HG03442 (cell line): ENCODE measurements around the gene KIF26A.

Source experiments
- ATAC-seq: cut with Tn5 transposase; IDR thresholded peaks from one replicate; pipeline ENCODE4 v1.9.1; 2021; ENCODE audit warnings: mild to moderate bottlenecking, moderate library complexity; ENCODE audit not compliant: unreplicated experiment

The KIF26A gene

GRCh38 chr14:104130974-104131651 lies 7.3 kb upstream of the KIF26A start:
- no peak for ATAC-seq

- ATAC-seq: no peak
Measured at GRCh38 chr14:104131968-104132732, 6.2 kb upstream of the KIF26A start.

GRCh38 chr14:104132981-104133380 lies 5.4 kb upstream of the KIF26A start:
- ATAC-seq: no peak

- ATAC-seq: no peak
Measured at GRCh38 chr14:104133496-104133895, 4.9 kb upstream of the KIF26A start.

DNA sequence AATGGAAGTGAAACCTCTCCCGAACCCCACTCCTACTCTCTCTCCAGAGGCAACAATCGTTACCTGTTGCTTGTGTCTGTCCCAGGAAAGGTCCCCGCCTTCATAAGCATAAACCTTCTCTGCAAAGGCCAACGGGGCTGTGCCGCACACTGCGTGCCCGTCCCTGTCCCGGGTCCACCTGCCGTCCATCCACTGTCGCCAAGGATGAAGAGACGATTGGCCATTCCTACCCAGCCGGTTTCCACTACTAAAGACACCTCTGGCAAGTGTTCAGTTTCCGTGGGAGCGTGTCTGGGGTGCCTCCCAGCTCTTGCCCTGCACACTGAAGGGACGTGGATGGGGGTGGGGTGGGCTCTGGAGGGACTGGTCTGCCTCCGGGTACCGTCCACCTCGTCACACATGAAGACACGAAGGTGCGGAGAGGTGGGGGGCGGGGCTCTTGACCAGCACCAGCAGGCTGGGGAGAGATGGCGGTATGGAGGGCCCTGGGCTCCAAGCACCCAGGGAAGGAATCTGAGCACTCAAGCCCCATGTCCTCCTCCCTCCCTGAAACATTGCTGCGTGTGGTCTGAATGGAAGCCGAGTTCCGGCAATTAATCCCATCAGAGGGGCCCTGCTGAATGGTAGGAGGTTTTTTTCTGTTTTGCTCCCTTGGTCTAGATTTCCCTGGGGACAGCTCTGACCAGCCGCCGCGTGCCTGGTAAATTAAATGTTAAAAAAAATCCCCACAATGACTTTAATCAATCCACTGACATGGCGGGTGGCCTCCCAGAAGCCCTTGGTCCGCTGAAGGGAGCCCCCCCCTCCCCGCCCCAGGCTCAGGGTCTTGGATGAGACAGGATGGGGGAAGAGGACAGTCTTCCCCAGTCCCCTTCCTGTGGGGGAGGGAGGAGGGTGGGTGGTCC lies 4.1 kb upstream of the KIF26A start:
- ATAC-seq: no peak

DNA sequence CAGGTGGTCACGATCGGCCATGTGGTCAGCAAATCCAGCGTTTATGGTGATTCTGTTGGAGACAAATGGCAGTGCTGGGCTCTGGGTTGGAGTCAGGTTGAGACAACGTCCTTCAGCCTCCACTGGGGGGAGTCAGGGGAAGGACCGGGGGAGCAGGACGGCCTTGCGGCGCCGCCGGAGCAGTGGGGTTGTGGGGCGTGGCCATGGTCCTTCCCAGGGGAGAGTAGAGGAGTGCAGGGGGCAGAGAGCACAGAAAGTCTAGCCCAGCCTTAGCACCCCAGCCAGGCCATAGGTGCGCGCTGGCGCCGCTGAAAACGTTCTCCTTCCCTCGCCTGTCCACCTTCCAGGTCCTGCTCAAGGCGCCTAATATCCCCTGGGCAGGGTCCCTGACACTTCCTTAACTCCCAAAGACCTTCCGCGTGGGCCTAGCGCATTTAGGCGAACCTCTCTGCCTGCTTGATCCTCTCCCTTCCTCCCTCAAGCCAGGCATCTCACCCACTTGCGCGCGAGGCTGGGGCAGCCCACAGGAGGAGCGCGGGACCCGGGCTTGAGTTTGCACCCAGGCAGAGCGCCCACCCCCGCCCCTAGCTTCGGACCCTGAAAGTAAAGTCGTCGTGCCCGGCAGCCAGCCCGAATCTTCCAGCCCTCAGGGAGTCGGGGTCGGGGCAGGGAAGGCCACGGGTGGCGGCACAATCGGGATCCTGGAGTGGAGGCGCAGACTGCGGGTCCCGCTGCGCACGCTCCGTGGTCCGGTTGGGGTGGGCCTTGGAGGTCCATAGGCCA lies 3.1 kb upstream of the KIF26A start:
- no peak for ATAC-seq

DNA sequence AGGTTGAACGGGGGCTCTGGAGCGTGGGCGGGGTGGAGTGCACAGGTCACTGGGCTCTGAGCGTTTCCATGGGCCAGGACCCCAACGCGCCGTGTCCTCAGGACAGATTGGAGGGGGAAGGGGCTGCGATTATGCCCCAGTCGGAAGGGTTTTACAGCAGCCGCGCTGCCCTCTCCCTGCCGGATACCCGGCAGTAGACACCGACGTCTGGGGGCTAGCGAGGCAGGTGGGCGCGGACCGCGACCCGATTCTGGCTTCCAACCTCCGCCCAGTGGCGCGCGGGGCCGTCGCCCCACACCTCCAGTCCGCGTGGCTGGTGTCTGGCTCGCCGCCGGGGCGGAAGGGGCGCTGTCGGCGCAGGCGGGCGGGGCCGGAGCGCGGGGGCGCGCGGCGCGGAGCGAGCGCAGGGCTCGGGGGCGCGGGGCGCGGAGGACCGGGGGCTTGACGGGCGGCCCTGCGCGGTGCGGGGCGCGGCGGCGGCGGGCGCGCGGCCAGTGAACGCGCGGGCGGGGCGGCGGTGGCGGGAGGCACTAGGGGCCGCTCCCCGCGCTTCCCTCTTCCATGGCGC lies 2.4 kb upstream of the KIF26A start:
- ATAC-seq: no peak

- ATAC-seq: no peak
Measured at GRCh38 chr14:104136472-104137296, 1.7 kb upstream of the KIF26A start.

DNA sequence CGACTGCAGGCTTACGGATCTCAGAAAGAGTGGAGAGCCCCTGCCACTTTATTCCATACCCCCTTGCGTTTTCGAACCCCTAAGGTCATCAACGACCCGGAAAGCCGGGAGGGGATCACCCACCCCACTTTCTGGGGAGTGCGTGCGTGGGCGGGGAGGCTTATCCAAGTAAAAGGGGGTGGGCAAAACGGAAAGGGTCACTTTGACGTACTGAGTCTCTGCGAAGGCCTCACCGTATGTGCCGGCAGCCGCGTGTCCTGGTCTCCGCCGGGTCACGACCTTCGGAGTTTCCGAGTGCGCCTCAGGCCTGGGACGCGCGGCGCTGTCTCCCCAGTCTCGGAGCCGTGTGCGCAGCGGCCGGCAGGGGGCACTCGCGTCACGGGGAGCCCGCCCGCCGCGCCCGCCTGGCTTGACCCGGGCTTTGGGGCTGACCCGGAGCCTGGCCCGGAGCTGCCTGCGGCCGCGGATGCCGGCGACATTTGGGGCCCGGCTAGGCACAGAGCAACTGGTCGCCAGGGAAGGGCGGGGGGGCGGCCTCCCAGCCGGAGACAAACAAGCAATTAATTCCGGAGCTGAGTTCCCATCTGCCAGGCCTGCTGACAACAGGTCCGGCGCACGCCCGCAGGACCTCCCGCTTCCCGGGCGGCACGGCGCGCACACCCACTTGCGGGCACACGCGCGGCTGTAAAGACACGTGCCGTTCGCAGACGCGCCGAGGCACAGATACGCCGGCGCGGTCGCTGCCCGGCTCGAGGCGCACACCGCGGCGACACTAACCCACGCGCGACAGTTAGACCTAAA lies 890 bp upstream of the KIF26A start:
- no peak for ATAC-seq

GRCh38 chr14:104138718-104139459 lies 502 bp downstream of the KIF26A start:
- no peak for ATAC-seq

DNA sequence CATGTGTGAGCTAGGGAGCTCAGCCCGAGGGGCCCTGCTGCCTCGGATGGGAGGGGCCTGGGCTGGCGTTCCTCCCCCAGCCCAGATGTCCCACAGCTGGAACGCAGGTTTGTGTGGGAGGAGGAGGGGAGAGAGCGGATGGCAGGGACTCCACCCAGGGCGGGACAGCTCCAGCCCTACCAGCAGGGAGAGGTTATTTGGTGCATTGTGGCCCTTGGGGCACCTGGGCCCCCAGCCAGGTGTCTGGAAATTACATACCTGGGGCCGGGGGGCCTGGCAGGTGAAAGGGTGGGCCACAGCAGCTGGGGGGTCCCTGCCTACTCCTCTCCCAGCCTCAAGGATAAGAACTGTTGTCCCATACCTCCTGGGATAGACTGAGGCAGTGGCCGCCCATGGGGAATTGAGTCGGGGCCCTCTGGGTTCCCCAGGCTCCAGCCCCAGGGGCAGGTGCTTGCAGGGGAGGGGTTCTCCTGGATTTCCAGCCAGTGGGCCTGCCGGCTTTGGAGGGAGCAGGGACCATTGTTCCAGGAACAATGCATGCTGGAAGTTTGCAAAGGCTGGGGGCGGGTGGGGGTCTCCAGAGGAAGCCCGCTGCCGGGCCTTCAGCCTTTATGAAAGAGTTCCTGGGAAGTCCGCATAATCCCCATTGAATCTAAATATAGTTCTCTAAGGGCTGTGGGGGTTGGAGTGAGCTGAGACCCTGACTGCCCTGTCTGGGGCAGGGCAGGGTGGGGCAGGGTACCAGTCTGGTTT lies 1.2 kb downstream of the KIF26A start:
- no peak for ATAC-seq

DNA sequence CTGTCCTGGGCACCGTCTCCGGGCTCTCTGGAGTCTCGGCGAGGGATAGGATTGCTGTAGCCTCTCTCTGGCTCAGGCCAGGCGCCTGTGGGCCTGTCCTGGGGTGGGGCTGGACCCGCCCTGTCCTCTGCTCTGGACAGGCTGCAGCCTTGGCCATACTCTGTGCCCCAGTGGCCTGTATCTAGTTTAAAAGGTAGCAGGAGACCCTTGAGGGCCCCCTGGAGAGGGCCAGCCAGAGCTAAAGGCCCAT lies 1.8 kb downstream of the KIF26A start:
- no peak for ATAC-seq

DNA sequence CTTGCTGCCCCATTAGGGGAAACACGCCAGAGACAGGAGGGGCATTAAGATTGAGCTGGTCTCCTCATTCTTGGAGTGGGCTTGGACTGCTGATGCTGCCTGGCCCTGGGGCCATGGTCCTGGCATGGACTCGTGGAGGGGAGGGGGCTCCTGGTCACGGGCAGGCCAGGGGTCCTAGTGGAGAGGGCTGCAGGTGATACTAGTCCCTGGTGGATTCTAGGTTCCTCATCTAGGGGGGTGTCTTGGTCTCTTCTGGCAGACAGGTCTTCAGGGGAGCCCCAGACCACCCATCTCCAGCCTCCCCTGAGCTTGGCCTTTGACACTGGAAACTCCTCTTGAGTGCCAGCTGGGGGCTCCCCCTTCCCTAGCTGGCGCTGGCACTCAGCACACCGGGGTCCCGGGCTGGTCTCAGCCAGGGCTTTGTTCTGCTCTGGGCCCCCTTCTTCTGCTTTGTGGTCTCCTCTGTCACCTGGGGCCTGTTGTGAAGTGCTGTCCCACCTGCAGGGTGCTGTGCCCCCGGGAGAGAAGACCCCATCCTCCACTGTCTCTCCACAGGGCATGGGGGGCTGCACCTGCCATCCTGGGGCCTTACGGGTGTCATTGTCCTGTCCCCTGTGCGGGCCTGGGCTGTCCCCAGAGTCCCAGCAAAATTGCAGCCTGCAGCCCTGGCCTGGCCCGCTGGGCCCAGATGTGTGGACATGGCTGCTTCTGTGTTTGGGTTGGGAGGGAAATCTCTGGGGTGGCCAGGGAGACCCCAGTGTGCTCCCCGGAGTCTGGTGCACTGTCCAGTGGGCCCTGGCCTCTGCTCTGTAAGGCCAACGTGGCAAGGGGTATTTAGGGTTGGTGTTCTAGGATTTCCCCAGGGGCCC lies 2.3 kb downstream of the KIF26A start:
- ATAC-seq: no peak

DNA sequence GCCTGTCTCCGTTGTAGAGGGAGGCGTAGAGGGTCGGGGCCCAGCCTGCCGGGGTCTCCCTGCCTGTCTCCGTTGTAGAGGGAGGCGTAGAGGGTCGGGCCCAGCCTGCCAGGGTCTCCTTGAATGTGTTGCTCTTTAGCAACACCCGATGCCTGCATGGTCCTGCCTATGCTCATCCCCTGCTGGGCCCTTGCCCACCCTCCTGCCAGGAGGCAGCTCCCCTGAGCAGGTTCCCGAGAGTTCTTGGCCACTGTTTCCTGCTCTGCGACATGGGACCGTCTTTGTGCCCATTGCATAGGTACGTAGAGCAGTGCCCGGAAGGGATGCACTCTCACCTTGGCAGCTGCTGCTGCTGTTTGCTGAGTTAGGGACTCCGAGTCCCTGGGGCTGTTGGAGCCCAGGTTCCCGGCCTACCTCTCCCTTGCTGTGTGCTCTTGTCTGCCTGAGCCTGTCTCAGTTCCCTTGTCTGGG lies 3.3 kb downstream of the KIF26A start:
- no peak for ATAC-seq

DNA sequence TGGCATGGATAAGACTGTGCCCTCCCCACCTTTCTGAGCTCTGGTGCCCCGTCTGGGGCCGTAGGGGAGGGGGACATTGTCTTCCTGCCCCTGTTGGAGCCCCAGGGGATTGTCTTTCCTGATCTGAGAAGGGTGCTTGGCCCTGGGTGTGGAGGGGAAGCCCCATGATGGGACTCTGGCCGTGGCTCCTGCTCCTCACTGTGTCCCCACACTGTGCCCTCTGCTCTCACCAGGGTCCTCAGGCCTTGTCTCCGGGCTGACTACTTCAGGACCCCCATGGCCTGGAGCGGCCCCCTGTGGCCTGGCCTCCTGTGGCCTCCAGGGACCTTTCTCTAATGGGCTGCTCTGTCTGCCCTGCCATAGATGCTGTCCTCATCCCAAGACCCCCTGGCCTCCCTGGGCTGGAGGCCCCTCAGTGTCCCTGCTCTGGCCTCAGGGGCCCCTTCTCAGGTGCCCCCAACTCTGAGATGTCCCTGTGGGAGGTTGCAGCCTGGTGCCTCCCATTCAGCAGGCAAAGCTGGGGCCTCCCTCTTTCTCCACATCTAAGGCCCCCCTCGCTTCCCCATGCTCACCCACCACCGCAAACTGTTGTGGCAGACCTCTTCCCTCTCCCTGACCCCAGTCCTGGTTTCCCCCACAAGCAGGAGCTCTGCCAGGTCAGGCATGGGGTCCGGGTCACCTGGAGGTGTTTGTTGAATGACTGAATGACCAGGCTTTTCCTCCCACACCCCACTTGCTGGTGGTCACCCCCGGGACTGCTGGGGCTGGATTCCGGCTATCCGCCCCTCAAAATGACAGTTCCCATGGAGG lies 4.0 kb downstream of the KIF26A start:
- no peak for ATAC-seq
